Heart left ventricle (tissue), 16 donors: ENCODE results near the gene MS4A15. TPM values are rescaled to one million over a fixed set of nuclear protein-coding genes. Genes with fewer than 3 reads are reported as not detected.

Experiments used
- ATAC-seq, 4 donors: fragments of 200-7000 bp; cut with Tn5 transposase; one replicate each; pipeline ENCODE4 v1.9.1; 2020 to 2022; ENCODE audit warnings: moderate library complexity in 4 of 4, mild to moderate bottlenecking in 3 of 4, moderate number of reproducible peaks in 1 of 4
- DNase-seq, 5 donors: peaks; one replicate each; pipeline ENCODE4 v3.0.0-alpha.2; 2020
- H3K27ac ChIP-seq, 12 donors: fragments of 200-600 bp; sonication (generic) in 4 of 12; one replicate each; pipeline versions ENCODE4 v1.5.0 to v1.8.0; 2016 to 2022; ENCODE audit warnings: mild to moderate bottlenecking in 2 of 12
- H3K27me3 ChIP-seq, 9 donors: fragments of 200-600 bp; sonication (generic) in 2 of 9; one replicate each; pipeline versions ENCODE4 v1.5.1 to v1.8.0; 2016 to 2022; ENCODE audit warnings: mild to moderate bottlenecking in 3 of 9
- H3K36me3 ChIP-seq, 9 donors: fragments of 200-600 bp; sonication (generic) in 2 of 9; one replicate each; pipeline versions ENCODE4 v1.5.0 to v1.8.0; 2018 to 2022; ENCODE audit warnings: mild to moderate bottlenecking in 2 of 9
- H3K4me1 ChIP-seq, 12 donors: fragments of 200-600 bp; sonication (generic) in 4 of 12; one replicate each; pipeline versions ENCODE4 v1.5.0 to v1.8.0; 2016 to 2022; ENCODE audit warnings: mild to moderate bottlenecking in 3 of 12
- H3K4me3 ChIP-seq, 12 donors: fragments of 200-600 bp; sonication (generic) in 4 of 12; one replicate each; pipeline versions ENCODE4 v1.5.0 to v1.8.0; 2017 to 2022; ENCODE audit warnings: mild to moderate bottlenecking in 9 of 12, moderate library complexity in 4 of 12
- H3K9me3 ChIP-seq, 12 donors: fragments of 200-600 bp; sonication (generic) in 4 of 12; one replicate each; pipeline versions ENCODE4 v1.5.0 to v1.8.0; 2016 to 2022; ENCODE audit warnings: mild to moderate bottlenecking in 1 of 12
- POLR2A ChIP-seq, 2 donors: fragments of 450-650 bp; IDR thresholded peaks; one replicate each; pipeline ENCODE4 v1.6.1; 2017; ENCODE audit warnings: antibody characterized with exemption in 2 of 2, mild to moderate bottlenecking in 2 of 2, moderate library complexity in 2 of 2
- WGBS, 4 donors: extraction: QIAGEN DNeasy Blood & Tissue Kit in 2 of 4; methylation state at CpG; one replicate each; pipeline versions ENCODE4 v1.1.5 to v1.1.7; 2013 to 2018; 5-methylcytosine and 5-hydroxymethylcytosine counted together
- intact Hi-C, 10 donors: fragments of 100-400 bp; cut with DNase I; formaldehyde crosslinking; loops; one replicate each; pipeline versions ENCODE4 v1.11.1 to v1.14.2; 2022
- polyA plus RNA-seq, 2 donors: library from polyadenylated mRNA; stranded (reverse); fragments of 200-250 nt; gene quantifications; one replicate each; pipeline ENCODE4 v1.2.3, GENCODE V29; 2013
- total RNA-seq, 9 donors: library from RNA; depleted of rRNA in 2 of 9; stranded (reverse); fragments of >200 nt in 2 of 9; fragmentation: NEBNext Ultra II Directional in 3 of 9; extraction: Animal tissue kit (Norgen Biotek cat#: 25700) in 3 of 9; gene quantifications; one replicate each; pipeline versions ENCODE4 v1.1.0 to v1.2.4, GENCODE V29; 2016 to 2023
- TF ChIP-seq, protein P1 (sequence below), 12 donors: fragments of 200-600 bp; sonication (generic) in 4 of 12; IDR thresholded peaks; one replicate each; pipeline versions ENCODE4 v1.5.0 to v1.8.0; 2018 to 2022; ENCODE audit warnings: antibody characterized with exemption in 12 of 12, mild to moderate bottlenecking in 5 of 12
- donor health status: ischemic (EF 13 %, LVEDD 7.1; RV severe dilation, severe dysfunction).
- donor health status: healthy with polysubstance abuse.
- donor health status: DM: no; HTN: yes; CAD: no.
- donor health status: DM: no; HTN: no; CAD: no.
- donor health status: ischemic (EF 25% LVEDD 6.9; RV normal size, moderate dysfunction).
- donor health status: ischemic (EF 25% LVEDD 5.7; RV mildly dilated, moderate dysfunction).
- donor health status: healthy.
- donor health status: DM: yes; HTN: yes; CAD: no.
- donor health status: ischemic (EF 35%, LVEDD 5.7; RV mildly dilated, moderate dysfunction).
- donor health status: nonischemic (EF 11% LVEDD 7.7; RV severe dilation, severe dysfunction).
- donor health status: DM: yes; HTN: yes; CAD: no.
- donor health status: PGD.
- donor health status: ischemic (EF 29% LVEDD 5.4; RV normal size, mild dysfunction).
- donor health status: nonischemic (EF 23%, LVEDD 6.1; RV moderate dilation, normal function).

Gene MS4A15
- total and polyA plus RNA-seq, 11 donors = not detected

DNA sequence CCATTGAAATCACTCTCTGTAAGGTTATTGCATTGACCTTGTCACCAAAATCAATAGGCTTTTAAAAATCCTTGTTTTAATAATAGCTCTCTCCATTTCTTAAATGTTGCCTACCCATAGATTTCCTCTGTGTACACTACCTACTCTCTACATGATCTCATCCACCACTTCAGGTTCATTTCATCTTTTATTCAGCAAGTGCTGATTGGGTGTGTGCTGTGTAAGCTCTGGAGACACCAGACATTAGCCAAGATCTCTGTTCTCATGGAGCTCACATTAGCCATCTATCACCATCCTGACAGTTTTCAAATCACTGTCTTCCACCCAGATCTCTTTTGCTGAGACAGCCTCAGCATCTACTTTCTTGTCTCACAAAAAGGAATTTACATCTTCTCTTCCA, 24.1 kb downstream of the MS4A15 start:
- H3K9me3 ChIP-seq = peaks cover 0 to 2% (median 0%) of the 10 kb centered on the region in 12 donors
- ATAC-seq (no peak), DNase-seq (no peak)
- H3K27ac ChIP-seq = no peak overlapping the region
- intact Hi-C loops = loop anchor here in 1 of 10 donors (5.0 kb wide), 1 partner anchor 117 kb away; no protein-coding TSS in a partner anchor
- no peak overlapping the region for H3K4me3 ChIP-seq
- TF ChIP-seq, protein P1, sequence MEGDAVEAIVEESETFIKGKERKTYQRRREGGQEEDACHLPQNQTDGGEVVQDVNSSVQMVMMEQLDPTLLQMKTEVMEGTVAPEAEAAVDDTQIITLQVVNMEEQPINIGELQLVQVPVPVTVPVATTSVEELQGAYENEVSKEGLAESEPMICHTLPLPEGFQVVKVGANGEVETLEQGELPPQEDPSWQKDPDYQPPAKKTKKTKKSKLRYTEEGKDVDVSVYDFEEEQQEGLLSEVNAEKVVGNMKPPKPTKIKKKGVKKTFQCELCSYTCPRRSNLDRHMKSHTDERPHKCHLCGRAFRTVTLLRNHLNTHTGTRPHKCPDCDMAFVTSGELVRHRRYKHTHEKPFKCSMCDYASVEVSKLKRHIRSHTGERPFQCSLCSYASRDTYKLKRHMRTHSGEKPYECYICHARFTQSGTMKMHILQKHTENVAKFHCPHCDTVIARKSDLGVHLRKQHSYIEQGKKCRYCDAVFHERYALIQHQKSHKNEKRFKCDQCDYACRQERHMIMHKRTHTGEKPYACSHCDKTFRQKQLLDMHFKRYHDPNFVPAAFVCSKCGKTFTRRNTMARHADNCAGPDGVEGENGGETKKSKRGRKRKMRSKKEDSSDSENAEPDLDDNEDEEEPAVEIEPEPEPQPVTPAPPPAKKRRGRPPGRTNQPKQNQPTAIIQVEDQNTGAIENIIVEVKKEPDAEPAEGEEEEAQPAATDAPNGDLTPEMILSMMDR (IDR thresholded peaks at IDR 0.05) = no peak
- no peak for TF ChIP-seq POLR2A (IDR thresholded peaks at IDR 0.05)
- no peaks in the 10 kb centered on the region for H3K36me3 ChIP-seq
- H3K4me1 ChIP-seq = peaks cover 0 to 16% (median 5%) of the 10 kb centered on the region in 12 donors
- H3K27me3 ChIP-seq = no peaks in the 10 kb centered on the region

DNA sequence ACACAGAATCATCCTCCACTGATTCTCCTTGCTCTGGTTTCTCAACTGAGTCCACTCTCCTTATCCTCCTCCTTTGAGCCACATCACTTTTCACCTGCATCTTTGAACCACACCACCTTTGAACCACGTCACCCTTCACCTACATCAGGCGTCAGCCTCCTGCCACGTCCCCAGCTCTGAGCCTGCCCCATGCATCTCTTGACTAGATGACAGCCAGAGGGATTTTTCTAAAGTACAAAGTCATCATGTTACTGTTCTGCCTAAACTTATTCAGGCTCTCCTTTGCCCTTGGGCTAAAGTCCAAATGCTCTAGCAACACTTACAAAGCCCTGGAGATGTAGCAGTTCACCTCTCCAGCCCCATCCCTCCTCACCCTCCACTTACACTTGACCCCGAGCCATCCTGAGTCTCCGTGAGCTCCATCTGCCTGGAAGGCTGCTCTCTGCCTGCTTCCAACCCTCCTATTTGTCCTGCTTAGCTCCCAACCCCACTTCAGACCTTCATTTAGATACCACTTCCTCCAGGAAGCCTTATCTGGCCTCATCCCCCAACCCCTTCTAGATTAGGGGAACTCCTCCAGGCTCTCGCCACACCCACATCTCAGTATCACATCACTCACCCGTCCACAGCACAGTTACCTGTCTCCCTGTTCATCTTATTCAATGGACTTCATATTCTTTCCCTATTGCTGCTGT, 24.8 kb downstream of the MS4A15 start:
- intact Hi-C loops = loop anchor here in 1 of 10 donors (5.0 kb wide), 1 partner anchor 116 kb away; no protein-coding TSS in a partner anchor
- H3K36me3 ChIP-seq = no peaks in the 10 kb centered on the region
- DNase-seq (no peak), ATAC-seq (no peak)
- peaks cover 0 to 2% (median 0%) of the 10 kb centered on the region in 12 donors for H3K9me3 ChIP-seq
- TF ChIP-seq POLR2A (IDR thresholded peaks at IDR 0.05) = no peak
- TF ChIP-seq, protein P1 (IDR thresholded peaks at IDR 0.05) = no peak
- peaks cover 0 to 13% (median 3%) of the 10 kb centered on the region in 12 donors for H3K4me1 ChIP-seq
- no peak overlapping the region for H3K4me3 ChIP-seq
- no peak overlapping the region for H3K27ac ChIP-seq
- WGBS, 4 donors = 78 to 79% (median 78%) methylated on average over 7 of the region's 7 CpGs
- no peaks in the 10 kb centered on the region for H3K27me3 ChIP-seq

DNA sequence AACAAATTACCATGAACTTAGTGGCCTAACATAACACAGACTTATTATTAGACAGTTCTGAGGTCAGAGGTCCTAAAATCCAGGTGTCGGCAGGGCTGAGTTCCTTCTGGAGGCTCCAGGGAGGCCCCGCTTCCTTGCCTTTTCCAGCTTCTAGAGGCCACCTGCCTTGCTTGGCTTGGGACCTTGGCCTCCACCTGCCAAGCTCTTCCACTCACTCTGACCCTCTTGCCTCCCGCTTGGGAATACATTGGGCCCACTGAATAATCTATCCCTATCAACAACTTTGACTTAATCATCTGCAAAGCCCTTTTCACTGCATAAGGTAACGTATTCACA, 25.3 kb downstream of the MS4A15 start:
- no peak for DNase-seq
- ATAC-seq = no peak
- no peaks in the 10 kb centered on the region for H3K27me3 ChIP-seq
- no peaks in the 10 kb centered on the region for H3K36me3 ChIP-seq
- no peak overlapping the region for H3K4me3 ChIP-seq
- WGBS, 4 donors = 95 to 98% (median 96%) methylated on average over 4 of the region's 4 CpGs
- TF ChIP-seq POLR2A (IDR thresholded peaks at IDR 0.05) = no peak
- TF ChIP-seq, protein P1 (IDR thresholded peaks at IDR 0.05) = no peak
- intact Hi-C loops = loop anchor here in 1 of 10 donors (5.0 kb wide), 1 partner anchor 115 kb away; no protein-coding TSS in a partner anchor
- H3K9me3 ChIP-seq = peaks cover 0 to 2% (median 0%) of the 10 kb centered on the region in 12 donors
- no peak overlapping the region for H3K27ac ChIP-seq
- peaks cover 0 to 15% (median 6%) of the 10 kb centered on the region in 12 donors for H3K4me1 ChIP-seq

DNA sequence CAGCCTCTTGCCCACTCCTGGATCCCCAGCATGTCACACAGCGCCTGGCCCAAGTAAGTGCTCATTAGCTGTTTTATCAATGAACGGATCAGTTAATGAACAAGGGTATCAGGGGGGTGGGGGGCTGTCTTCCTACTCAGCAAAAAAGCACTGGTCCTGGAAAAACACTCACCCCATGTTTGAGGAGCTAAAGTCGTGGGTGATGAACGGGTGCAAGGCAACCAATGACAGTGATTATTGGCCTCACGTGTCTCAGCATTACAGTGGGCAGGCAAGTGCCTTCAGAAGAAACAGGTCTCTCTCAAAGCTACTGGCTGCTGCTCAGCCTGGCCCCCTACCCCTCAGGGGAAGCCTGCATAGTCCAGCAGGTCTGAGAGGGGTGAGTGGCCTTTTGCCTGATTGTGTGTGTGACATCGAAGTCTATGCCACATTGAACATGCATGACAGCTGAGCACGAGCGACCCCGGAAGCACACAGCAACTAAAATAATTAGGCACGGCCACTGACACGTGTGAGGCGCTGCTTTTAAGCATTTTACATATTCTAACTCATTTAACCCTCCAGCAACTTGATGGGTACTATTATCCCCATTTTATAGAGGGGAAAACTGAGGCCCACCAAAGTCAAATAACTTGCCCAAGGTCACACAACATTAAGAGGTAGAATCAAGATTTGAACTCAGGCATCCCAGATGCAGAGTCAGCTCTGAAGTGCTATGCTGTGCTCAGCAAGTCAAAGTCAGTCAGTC, 25.9 kb downstream of the MS4A15 start:
- no peak overlapping the region for H3K4me3 ChIP-seq
- DNase-seq (no peak), ATAC-seq (no peak)
- H3K27me3 ChIP-seq = no peaks in the 10 kb centered on the region
- H3K36me3 ChIP-seq = no peaks in the 10 kb centered on the region
- no peak overlapping the region for H3K27ac ChIP-seq
- intact Hi-C loops = loop anchor here in 1 of 10 donors (5.0 kb wide), 1 partner anchor 115 kb away; no protein-coding TSS in a partner anchor
- H3K9me3 ChIP-seq = peaks cover 0 to 2% (median 0%) of the 10 kb centered on the region in 12 donors
- H3K4me1 ChIP-seq = peaks cover 0 to 21% (median 8%) of the 10 kb centered on the region in 12 donors
- WGBS, 4 donors = 86 to 88% (median 87%) methylated on average over 12 of the region's 12 CpGs
- TF ChIP-seq, protein P1 (IDR thresholded peaks at IDR 0.05) = no peak
- TF ChIP-seq POLR2A (IDR thresholded peaks at IDR 0.05) = no peak
